D721Med (cell line): ENCODE results near the gene NLGN1.

Experiments
- DNase-seq: peaks from one replicate; pipeline ENCODE4 v3.0.0; 2011; ENCODE audit warnings: low spot score; ENCODE audit not compliant: insufficient read length
- FAIRE-seq: peaks from 2 replicates; lab custom pipeline; 2011; peaks lifted over from hg19 to GRCh38; lab: Jason Lieb, UNC
- TF ChIP-seq, protein P1 (sequence below): IDR thresholded peaks from 2 replicates; pipeline ENCODE4 v1.5.1; 2012; ENCODE audit warnings: mild to moderate bottlenecking, control low read depth; ENCODE audit not compliant: insufficient read depth; ENCODE audit errors: missing control alignments

NLGN1 gene

DNA sequence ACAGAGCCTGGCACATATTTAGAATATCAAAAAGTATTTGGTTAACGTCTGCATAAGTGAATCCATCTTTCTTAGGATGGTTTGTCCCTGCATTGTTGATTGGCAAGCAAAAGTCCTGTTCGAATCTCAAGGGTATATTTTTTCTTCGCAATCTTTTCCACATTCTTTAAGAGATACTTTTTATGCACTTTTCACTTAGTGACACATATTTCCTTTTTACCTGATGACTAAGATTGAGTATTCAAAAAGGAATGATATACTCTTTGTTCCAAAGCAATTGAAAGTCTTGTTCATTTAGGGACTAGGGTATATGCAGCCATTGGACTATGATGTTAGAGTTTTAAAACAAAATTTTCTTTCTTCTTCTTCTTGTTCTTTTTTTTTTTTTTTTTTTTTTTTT lies 349.9 kb downstream of the NLGN1 start:
- FAIRE-seq (no peak), DNase-seq (no peak)
- TF ChIP-seq, protein P1, sequence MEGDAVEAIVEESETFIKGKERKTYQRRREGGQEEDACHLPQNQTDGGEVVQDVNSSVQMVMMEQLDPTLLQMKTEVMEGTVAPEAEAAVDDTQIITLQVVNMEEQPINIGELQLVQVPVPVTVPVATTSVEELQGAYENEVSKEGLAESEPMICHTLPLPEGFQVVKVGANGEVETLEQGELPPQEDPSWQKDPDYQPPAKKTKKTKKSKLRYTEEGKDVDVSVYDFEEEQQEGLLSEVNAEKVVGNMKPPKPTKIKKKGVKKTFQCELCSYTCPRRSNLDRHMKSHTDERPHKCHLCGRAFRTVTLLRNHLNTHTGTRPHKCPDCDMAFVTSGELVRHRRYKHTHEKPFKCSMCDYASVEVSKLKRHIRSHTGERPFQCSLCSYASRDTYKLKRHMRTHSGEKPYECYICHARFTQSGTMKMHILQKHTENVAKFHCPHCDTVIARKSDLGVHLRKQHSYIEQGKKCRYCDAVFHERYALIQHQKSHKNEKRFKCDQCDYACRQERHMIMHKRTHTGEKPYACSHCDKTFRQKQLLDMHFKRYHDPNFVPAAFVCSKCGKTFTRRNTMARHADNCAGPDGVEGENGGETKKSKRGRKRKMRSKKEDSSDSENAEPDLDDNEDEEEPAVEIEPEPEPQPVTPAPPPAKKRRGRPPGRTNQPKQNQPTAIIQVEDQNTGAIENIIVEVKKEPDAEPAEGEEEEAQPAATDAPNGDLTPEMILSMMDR, result no peak

DNA sequence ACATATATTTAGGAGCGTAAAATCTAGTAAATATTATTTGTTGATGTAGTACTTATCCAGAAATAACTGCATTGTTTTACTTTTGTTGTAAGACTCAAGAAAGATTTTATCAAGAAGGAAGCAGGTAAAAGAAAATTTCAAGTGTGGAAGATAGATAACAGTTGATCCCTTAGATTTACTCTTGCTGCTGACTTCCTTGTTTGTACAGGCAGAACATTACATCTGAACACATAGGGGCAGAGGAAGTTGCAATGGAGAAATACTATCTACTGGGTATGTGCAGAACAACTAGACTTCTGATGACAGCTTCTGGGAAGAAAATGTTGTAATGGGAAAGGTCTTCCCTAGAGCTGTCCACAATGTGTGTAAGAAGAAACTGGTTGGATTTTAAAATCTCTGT lies 350.6 kb downstream of the NLGN1 start:
- FAIRE-seq, result no peak
- DNase-seq, result no peak
- TF ChIP-seq, protein P1, result no peak

DNA sequence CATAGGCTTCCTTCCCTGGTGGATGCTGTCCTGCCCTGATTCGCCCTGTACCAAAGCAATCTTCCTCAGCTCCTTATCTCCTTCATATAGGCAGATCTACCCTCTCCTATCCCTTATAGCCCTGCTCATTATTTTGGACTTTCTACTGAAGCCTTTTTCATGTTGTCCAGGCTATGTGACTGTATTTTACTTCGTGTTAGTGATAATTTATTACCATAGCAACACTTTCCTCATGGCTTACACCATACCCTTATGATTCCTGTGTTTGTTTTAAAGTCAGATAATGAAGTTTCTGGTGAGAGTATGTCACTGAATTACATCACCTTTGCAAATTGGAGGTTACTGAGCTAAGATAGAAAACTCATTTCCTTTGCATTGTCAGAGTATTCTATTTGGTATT lies 352.6 kb downstream of the NLGN1 start:
- DNase-seq, result no peak
- TF ChIP-seq, protein P1, result no peak
- FAIRE-seq, result no peak

DNA sequence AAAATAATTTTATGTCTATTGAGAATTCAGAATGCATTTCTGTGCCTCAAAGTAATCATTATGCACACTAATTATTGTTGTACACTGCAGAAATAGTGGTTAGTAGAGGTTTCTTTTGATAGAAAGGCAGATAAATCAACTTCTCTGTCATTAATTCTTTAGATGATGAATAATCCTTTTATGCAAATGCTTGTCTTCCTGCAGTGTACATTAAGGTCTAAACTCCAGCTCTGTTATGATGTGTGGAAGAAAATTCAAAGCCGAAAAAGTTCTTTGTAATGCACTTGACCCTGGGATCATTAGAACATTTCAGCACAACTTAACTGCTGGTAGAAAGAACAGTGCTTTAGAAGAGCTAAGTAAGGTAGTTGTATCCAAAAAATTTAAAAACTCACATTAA lies 353.0 kb downstream of the NLGN1 start:
- TF ChIP-seq, protein P1, result no peak
- no peak for FAIRE-seq
- no peak for DNase-seq

DNA sequence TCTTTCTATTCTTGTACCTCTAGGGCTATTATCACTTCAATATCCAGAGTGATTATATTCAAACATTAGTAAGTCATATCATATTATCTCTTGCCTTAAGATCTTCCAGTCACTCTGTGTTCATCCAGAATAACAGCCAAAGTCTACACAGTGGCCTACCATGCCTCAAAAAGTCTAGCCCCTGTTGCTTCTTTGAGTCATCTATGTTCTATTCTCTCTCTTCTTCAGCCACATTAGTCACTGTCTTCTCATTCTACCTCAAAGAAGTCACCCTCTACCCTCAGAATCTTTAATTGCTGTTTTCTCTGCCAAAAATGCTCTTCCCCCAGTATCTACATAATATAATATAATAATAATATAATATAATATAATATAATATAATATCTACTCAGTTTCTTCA lies 356.0 kb downstream of the NLGN1 start:
- no peak for DNase-seq
- no peak for FAIRE-seq
- TF ChIP-seq, protein P1, result no peak

DNA sequence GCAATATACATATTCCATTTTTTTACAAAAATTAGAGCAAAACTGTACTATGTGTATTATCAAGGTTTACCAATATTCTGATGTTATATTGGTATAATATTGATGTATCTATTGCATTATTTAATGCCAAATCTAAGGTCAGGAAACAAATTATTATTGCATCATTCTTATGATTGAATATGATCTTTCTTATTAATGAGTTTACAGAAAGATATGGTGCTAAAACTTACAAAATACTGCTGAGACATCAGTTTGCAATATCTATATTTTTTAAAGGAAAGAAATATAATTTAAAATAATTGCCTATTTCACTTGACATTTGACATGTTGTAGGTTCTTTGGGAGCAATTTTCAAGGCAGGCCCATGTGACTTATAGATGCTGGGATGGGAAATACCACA lies 357.6 kb downstream of the NLGN1 start:
- TF ChIP-seq, protein P1, result no peak
- no peak for FAIRE-seq
- no peak for DNase-seq

DNA sequence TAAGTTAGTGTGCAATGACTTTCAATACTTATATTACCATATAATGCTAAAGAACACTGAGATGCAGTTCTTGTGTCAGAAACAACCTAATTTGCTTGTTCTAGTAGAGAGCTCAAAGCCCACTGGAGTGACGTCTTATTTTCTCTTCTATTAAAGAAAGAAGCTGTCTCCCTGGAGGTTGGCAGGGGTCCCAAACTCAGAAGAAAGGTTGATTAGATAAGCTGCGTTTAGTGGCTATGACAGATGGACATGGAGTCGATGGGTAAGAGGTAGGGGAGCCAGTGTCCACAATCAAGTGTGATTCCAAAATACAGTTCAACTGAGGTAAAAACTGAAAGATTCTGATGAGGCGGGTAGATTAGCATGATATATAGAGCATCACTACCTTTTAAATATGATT lies 363.6 kb downstream of the NLGN1 start:
- TF ChIP-seq, protein P1, result no peak

More for the DNA sequence above, 363.6 kb downstream of the NLGN1 start:
- FAIRE-seq (no peak), DNase-seq (no peak)
